Loucy (cell line): Measurements from ENCODE around the gene YPEL3.

Source experiments
- EZH2phosphoT487 ChIP-seq: fragments of 200-600 bp; IDR thresholded peaks from 2 replicates; pipeline ENCODE4 v1.6.1; 2018; ENCODE audit warnings: antibody characterized with exemption, mild to moderate bottlenecking, moderate library complexity, borderline replicate concordance
- TF ChIP-seq, protein P1 (sequence below): fragments of 200-600 bp; sonication (generic); conservative IDR thresholded peaks from 2 replicates; pipeline ENCODE4 v1.5.1; 2014; ENCODE audit warnings: mild to moderate bottlenecking, antibody characterized with exemption, low read length

DNA sequence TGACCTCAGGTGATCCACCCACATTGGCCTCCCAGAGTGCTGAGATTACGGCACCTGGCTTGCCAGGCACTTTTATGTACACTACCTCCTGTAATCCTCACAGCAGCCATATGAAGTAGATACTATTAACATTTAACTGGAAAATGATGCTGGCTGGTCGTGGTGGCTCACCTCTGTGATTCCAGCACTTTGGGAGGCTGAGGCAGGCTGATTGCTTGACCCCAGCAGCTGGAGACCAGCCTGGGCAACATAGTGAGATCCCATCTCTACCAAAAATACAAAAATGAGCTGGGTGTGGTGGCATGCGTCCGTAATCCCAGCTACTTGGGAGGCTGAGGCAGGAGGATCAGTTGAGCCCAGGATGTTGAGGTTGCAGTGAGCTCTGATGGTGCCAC, 29.0 kb upstream of the YPEL3 start:
- TF ChIP-seq, protein P1, sequence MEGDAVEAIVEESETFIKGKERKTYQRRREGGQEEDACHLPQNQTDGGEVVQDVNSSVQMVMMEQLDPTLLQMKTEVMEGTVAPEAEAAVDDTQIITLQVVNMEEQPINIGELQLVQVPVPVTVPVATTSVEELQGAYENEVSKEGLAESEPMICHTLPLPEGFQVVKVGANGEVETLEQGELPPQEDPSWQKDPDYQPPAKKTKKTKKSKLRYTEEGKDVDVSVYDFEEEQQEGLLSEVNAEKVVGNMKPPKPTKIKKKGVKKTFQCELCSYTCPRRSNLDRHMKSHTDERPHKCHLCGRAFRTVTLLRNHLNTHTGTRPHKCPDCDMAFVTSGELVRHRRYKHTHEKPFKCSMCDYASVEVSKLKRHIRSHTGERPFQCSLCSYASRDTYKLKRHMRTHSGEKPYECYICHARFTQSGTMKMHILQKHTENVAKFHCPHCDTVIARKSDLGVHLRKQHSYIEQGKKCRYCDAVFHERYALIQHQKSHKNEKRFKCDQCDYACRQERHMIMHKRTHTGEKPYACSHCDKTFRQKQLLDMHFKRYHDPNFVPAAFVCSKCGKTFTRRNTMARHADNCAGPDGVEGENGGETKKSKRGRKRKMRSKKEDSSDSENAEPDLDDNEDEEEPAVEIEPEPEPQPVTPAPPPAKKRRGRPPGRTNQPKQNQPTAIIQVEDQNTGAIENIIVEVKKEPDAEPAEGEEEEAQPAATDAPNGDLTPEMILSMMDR = no peak
- no peak for TF ChIP-seq EZH2phosphoT487
